Measurements from ENCODE around the gene LAMA1.

LAMA1 gene

GRCh38 chr18:6994056-6994770 lies 123.4 kb downstream of the LAMA1 start:
- peak; percentile 22 for DNase-seq (ENCODE audit: low spot score)

- no peak for DNase-seq (ENCODE audit: low spot score)
These were observed 124.8 kb downstream of the LAMA1 start for GRCh38 chr18:6992761-6993160.

- no peak for DNase-seq (ENCODE audit: low spot score)
These were observed 134.2 kb downstream of the LAMA1 start for GRCh38 chr18:6983366-6983765.

GRCh38 chr18:6982398-6982797 lies 135.2 kb downstream of the LAMA1 start:
- no peak for DNase-seq (ENCODE audit: low spot score)

- DNase-seq (ENCODE audit: low spot score): no peak
These were observed 137.2 kb downstream of the LAMA1 start for GRCh38 chr18:6980363-6980762.

- DNase-seq (ENCODE audit: low spot score): no peak
These were observed 137.6 kb downstream of the LAMA1 start for GRCh38 chr18:6979954-6980353.

- no peak for DNase-seq (ENCODE audit: low spot score)
These were observed 140.7 kb downstream of the LAMA1 start for GRCh38 chr18:6976935-6977334.

GRCh38 chr18:6975084-6975483 lies 142.5 kb downstream of the LAMA1 start:
- DNase-seq (ENCODE audit: low spot score): no peak

GRCh38 chr18:6971823-6972478 lies 145.6 kb downstream of the LAMA1 start:
- DNase-seq (ENCODE audit: low spot score): no peak

GRCh38 chr18:6963452-6964097 lies 154.0 kb downstream of the LAMA1 start:
- no peak for DNase-seq (ENCODE audit: low spot score)

- no peak for DNase-seq (ENCODE audit: low spot score)
These were observed 154.8 kb downstream of the LAMA1 start for GRCh38 chr18:6962571-6963451.

- DNase-seq (ENCODE audit: low spot score): no peak
These were observed 156.3 kb downstream of the LAMA1 start for GRCh38 chr18:6961331-6961730.

GRCh38 chr18:6960656-6961055 lies 156.9 kb downstream of the LAMA1 start:
- DNase-seq (ENCODE audit: low spot score): peak; percentile 20

- no peak for DNase-seq (ENCODE audit: low spot score)
These were observed 157.5 kb downstream of the LAMA1 start for GRCh38 chr18:6960124-6960523.

- no peak for DNase-seq (ENCODE audit: low spot score)
These were observed 158.5 kb downstream of the LAMA1 start for GRCh38 chr18:6959110-6959509.

GRCh38 chr18:6956999-6957398 lies 160.6 kb downstream of the LAMA1 start:
- DNase-seq (ENCODE audit: low spot score): no peak

- no peak for DNase-seq (ENCODE audit: low spot score)
These were observed 161.1 kb downstream of the LAMA1 start for GRCh38 chr18:6956495-6956894.

- DNase-seq (ENCODE audit: low spot score): no peak
These were observed 162.3 kb downstream of the LAMA1 start for GRCh38 chr18:6955304-6955703.

- no peak for DNase-seq (ENCODE audit: low spot score)
These were observed 163.1 kb downstream of the LAMA1 start for GRCh38 chr18:6954501-6954900.

GRCh38 chr18:6951336-6952090 lies 166.1 kb downstream of the LAMA1 start:
- DNase-seq (ENCODE audit: low spot score): no peak

- no peak for DNase-seq (ENCODE audit: low spot score)
These were observed 167.0 kb downstream of the LAMA1 start for GRCh38 chr18:6950641-6951040.
